Cardiac septum (tissue), 1 donor: ENCODE results near the gene WASHC3. TPM values are rescaled to one million over a fixed set of nuclear protein-coding genes. Genes with fewer than 3 reads are reported as not detected.
"Not testable (repeated sequence)": the region's sequence is repeated elsewhere in the genome, so short reads cannot be mapped to it uniquely, and the experiment has no call there.

Experiments
- DNase-seq: peaks from one replicate; pipeline ENCODE4 v3.0.0-alpha.2; 2020; ENCODE audit warnings: low spot score
- intact Hi-C: fragments of 100-400 bp; cut with DNase I; formaldehyde crosslinking; loops from one replicate; pipeline ENCODE4 v1.14.0; 2022
- total RNA-seq: library from RNA; stranded (reverse); fragmentation: NEBNext Ultra II Directional; extraction: Animal tissue kit (Norgen Biotek cat#: 25700); gene quantifications from one replicate; pipeline ENCODE4 v1.2.1, GENCODE V29; 2021
- donor health status: DM: no; HTN: no; CAD: no.

WASHC3 gene
- total RNA-seq, 1 donor from 2014 or later = 38.5 TPM

DNA sequence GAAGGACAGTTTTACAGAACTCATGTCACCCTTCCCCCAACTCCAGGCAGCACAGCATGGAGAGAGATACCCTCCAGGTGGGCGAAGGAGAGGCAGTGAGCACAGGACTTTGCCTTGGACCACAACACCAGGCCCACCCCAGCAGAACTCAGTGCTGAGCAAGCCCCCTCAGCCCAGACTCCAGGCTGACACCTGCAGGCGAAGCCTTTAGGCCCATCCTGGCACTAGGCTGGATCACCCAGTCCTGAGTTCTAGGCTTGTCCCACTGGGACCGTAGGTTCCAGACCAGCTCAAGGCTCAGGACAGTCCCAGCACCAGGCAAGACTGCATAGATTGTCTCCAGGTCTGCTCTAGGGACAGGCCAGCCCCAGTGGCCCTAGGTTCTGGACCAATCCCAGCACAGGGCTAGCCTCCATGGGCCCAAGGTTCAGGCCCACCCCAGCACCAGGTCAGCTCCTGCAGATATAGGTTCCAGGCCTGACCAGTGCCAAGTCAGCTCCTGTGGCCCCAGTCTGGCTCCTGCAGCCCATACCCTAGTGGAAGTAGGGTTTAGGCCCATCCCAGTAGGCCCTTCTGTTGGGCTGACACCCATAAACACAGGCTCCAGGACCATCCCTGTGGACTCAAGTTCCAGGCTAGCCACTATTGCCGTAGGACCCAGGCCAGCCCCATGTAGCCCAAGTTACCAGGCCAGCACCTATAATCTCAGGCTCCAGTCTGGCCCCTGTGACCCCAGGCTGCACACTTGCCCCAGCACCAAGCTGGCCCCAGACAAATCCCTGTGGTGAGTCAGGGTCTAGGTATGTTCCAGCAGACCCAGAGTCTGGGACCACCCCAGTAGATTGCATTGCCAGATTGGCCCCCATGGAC, 9.4 kb downstream of the WASHC3 start:
- DNase-seq = no peak
- intact Hi-C loops = no loop called here

DNA sequence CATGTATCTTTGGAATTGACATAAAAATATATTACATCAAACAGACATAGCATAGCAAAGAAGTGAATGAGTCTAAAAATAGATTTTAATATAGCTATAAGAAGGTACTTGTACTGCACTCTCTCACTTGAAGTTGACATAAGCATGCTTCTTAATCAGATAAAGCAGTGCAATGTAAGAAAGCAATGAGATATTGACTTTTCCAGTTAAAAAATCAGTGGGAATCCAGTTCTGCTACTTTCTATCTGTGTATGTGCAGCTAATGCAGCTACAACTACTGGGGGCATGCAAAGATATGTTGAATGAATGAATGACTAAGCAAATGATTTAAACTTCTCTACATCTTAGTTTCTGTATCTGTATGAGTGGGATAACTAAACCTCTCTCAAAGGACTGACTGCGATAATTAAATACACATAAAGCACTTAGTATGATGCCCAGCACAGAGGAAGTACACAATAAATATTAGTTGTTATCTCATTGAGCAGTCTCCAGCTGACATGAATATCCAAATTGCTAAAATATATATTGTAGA, 10.3 kb downstream of the WASHC3 start:
- no peak for DNase-seq
- intact Hi-C loops = no loop called here

DNA sequence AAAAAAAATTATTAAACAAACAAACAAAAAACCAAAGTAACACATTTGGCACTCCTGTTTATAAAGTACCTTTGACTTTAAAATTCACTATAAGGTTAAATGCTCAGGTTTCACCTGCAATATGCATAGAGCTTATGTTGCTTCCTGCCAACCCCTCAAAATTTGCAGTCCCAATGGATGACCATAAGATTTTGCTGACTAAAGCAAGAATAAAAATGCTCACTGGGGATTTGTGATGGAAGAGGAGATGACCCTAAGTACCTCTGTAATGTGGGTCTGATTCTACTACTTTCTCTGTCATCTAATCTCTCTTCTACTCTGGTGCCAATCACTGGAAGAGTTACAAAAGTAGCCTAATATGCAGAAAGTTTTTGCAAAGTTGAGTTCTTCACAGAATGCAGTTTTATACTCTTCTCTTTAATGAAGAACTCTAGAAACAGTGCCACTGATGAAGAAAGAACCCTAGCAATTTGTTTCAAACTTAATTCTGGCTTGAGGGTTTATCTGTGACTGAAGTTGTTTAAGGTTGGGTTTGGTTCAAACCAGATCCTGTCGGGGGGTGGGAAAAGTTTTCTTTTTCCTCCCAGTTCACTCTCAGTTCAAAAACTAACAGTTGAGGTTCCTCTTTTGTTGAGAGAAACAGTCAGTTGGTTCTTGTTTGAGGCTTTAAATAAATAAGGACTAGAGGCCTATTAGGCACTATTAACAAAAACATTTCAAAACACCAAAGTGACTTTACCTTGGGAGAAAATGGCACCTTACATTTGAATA, 10.9 kb downstream of the WASHC3 start:
- DNase-seq = no peak
- intact Hi-C loops = no loop called here

DNA sequence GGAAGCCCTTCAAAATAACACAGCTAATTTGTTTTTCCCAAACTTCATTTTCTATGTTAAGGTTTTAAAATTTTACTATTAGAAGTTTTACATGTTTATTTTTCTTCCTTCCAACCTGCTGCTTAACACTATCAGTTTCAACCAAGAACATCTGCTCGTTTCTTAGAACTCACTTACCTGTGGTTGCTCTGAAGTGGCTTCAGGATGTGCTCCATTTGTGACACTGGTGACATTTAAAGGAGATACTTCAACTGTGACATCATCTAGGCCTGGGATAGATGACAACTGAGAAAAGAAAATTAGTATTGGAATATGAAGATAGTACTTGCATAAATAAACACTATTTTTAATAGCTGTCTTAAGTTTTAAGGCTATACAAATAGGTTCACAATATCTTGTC, 17.9 kb downstream of the WASHC3 start:
- no peak for DNase-seq
- intact Hi-C loops = no loop called here

DNA sequence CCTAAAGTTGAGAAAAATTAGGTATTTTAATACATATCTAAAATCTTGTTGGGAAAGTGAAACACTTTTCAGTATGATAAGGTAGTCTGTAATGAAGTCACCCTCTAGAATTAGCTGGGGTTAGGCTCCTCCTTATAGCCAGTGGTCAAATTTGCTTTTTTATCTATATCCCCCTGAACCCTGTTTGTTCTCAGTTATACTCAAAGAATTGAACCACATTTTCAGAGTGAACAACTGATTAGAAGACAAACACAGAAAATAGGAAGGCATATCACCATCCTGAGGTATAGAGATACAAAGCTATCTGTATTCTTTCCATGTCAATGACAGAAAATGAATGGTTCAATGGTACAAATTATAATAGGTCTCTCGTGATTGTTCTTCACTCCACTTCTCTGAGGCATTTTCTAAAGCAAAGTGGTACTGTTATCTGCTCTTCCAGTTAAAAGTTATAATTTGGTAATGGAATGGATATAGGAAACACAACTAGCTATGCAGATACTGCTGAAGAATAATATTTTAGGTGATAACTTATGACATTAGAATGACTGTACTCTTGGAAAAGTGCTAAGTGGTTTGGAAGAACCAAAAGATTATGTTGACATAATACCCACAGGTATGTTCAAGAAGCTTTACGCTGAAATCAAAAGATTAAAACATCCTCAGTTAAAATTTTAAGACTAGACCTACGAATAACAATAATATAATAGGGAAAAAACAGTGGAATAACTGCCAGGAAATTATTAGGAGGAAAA, 27.6 kb downstream of the WASHC3 start:
- no peak for DNase-seq
- intact Hi-C loops = no loop called here

DNA sequence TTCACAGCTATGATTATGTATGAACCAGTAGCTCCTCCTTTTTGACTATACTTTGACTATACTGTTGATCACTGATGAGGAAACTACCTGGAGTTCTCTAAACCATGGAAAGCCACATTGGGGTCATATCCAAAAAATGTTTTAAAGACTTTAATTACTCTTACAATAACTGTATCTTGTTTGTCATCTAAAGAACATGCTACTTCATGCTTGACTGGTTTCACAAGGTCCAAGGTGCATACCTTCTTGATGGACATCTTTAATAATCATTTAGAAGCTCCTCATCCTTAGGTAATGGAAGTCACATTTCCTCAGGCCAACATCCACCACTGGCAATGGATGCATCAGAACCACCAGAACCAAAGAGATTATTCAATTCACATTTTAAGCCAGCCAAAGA, 29.9 kb downstream of the WASHC3 start:
- no peak for DNase-seq
- intact Hi-C loops = no loop called here

DNA sequence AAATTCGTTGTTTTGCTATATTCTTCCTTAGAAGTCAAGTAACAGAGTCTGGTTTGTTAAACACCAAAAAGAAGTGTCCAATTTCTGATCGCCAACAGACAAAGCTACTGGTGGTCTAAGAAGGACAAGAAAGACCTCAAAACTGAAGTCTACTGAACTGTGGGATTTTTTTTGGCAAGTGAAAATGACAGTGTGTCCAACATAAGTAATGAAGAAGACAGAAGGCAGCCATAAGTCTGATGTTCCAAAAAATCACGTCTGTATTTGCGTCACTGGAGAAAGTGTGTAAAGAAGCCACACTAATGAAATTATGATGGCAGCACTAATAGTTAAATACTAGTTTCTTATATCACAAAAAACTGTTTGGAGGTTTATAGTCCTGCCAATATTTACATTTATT, 32.6 kb downstream of the WASHC3 start:
- intact Hi-C loops = no loop called here
- DNase-seq = no peak

DNA sequence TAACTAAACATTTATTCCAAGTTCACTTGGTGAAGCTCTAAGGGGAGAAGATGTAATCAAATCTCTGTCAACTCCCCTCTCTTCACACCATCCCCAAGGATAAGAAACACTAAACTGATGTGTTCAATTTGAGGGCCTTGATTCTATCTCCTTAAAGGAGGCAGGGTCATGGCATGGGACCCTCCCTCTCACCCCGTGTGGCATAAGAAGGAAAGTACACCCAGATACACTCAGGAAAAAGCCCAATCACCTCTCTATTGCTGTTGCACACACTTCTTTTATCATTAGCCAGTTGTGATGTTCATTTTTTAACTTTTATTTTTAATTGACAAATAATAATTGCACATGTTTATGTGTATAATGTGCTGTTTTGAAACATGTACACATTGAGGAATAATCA, 35.1 kb downstream of the WASHC3 start:
- intact Hi-C loops = no loop called here
- DNase-seq = no peak

DNA sequence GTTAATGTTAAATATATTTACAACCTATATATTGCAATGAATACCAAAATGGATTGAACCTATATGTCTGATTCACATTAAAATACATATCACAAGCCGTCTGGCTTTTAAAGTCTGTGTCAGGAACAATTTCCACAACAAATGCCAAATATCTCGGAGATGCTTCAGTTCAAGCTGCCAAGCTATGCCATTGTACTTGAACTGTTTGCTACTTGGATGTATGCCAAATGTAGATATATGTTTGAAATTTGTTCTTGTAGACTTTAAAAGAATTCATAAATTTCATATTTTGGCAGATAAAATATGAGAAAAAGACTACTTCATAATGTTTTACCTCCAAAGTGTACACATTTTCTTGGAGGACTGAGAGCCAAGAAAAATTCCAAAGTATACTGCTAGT, 37.0 kb downstream of the WASHC3 start:
- intact Hi-C loops = no loop called here
- DNase-seq = no peak

DNA sequence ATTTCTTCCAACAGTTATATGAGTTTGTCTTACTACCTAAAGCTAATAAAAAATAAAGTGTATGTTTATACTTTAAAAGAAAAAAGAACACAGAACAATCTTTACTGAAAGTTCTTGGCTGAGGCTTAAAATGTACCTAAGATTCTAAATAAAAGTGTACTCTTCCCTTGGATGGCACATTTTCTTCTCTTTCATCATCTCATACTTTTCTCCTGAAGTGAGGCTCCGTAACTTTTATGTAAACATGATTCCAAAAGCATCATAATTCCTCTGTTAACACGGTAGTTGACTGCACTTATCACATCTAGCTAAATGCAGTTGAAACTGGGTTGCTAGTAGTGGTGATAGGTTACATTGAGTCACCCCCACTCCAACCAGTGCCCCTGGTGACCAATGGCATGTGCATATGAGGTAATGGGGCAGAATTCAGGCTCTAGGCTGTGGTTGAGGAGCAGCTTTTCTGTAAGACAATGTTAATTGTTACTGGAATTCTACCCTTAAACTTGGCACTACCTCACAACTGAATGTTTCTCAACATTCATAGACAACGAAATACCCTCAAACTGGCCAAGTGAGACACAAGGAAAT, 38.4 kb downstream of the WASHC3 start:
- DNase-seq = no peak
- intact Hi-C loops = no loop called here

DNA sequence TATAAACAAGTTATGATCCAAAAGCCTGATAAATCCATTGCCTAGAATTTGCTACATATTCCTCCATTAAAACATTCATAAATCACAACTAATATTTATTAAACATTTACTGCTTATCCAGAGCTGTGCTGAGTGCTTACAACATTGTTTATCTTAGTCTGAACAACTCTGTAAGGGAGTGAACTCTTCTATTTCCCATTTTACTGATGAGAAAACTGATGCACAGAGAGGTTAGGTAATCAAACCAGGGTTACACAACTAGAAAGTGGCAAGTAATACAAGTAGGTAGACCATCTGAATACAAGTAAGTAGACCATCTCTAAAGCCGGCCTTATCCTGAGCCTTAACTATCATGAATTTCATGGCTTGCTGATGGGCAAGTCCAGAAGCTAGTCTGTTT, 39.5 kb downstream of the WASHC3 start:
- intact Hi-C loops = no loop called here
- DNase-seq = no peak

DNA sequence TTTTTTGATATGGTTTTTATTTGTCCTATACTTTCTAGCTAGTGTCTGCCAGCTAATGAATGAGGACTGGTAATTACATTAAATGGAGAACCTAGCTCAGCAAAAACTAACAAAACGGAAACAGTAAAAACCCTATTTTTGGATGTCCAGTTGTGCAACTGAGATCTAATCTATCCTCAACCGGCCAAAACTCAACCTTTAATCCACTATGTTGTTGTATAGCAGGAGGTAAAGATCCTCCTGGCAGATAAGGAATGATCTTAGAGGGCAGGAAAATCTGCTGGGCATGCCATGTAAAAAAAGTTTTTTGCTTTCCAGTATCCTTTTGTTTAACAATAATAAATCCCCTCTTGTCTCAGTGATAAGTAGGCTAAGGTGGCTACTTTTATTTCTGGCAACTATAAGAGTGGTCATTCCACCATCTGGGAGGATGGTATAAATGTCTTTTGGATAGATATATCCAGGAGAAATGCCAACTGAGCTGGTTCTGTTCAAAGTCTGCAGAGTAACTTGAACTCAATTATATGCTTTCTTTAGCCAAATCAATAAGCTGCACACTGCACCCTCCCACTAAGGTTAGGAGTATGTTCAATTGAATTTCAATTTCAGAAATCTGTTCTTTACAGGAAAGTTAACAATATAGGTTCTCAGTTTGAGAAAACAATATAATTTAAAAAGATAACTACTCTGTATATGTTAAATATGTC, 40.1 kb downstream of the WASHC3 start:
- intact Hi-C loops = no loop called here
- no peak for DNase-seq

DNA sequence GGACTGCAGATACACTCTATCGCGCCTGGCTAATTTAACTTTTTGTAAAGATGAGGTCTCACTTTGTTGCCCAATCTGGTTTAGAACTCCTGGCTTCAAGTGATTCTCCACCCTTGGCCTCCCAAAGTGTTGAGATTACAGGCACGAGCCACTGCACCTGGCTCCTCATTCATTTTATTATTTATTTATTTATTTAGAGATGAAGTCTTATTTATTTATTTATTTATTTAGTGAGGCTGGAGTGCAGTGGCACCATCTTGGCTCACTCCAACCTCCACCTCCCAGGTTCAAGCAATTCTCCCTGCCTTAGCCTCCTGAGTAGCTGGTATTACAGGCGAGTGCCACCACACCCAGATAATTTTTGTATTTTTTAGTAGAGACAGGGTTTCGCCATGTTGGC, 43.2 kb downstream of the WASHC3 start:
- DNase-seq, intact Hi-C loops: not testable (repeated sequence)

DNA sequence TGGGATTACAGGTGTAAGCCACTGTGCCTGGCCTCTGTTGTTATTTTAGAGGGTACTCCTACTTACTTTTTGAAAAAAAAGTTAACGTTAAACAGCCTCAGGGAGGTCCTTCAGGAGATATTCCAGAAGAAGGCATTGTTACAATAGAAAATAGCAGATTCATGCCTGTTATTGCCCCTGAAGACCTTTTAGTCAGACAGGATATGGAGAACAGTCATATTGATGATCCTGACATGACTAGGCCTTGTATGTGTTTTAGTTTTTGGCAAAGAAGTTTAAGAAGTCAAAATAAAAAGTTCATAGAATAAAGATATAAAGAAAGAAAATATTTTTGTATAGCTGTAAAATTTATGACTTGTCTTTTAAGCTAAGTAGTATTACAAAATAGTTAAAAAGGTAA, 45.3 kb downstream of the WASHC3 start:
- intact Hi-C loops = no loop called here
- no peak for DNase-seq

DNA sequence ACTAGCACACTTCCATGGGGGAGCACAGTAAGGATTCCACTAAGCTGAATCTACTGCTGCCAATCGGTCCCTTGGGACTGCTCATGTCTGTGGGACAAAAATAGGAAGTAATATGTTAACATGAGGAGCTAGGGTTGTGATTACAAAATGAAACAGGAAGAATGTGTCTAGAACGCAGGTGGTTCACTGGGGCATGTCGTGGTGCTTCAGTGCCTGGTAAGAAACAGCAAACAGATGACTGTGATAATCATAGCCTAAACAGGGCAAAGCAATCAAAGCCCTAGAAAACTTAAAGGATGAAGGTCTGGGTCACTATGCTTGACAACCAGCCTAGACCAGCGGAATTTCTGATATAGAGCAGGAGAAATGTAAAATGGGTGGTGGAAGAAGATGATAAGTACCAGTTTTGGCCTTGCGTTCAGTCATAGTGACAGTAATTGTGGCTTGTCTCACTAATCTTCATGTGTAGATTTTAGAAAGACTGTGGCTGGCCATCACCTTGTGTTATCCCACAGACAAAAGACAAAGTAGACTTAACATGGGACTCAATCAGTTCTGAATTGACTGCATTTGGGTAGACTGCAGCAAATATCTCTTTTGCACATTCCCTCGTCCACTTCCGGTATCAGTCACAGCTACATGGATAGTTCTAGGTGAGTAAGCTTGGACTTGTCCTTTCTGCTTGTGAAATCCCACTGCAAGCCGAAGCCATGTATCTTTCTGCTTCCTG, 51.4 kb downstream of the WASHC3 start:
- intact Hi-C loops = no loop called here

DNA sequence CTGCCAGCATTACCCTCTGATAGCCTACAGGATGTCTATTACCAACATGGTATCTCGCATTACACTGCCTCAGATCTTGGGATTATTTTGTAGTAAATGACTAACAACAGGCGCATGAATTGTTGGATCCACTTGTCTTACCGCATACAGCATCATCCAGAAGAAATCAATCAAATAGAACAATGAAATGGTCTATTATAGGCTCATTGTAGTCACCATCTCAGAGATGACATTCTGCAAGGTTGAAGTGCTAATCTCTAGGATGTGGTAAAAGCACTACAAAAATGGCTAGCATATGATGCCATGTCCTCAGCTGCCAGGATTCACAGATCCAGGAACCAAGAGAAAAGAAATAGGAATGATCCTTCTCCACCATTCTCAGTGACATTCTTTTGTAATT, 52.0 kb downstream of the WASHC3 start:
- intact Hi-C loops = no loop called here
- DNase-seq = no peak

More for the DNA sequence above, 51.4 kb downstream of the WASHC3 start:
- no peak for DNase-seq

DNA sequence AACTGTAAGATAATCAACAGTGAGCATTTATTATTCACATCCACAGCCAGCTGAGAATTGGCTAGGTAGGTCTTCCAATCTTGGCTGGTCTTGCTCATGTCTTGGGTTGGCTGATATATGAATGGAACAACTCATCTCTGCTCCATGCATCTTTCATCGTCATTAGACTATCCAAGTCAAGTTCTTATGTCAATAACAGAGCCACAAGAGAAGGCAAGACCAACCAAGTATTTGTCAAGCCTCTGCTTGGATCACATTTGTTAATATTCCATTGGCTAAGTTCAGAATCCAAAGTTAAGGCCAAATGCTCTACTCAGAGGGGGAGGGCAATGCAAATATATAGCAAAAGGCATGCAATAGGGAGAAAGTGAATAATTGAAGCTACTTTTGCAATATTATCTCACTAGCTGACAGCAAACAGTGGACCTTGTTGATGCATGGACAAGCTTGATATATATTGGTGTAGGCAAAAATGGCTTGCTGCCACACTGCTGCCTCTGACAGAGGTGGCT, 53.1 kb downstream of the WASHC3 start:
- intact Hi-C loops = no loop called here
- no peak for DNase-seq

DNA sequence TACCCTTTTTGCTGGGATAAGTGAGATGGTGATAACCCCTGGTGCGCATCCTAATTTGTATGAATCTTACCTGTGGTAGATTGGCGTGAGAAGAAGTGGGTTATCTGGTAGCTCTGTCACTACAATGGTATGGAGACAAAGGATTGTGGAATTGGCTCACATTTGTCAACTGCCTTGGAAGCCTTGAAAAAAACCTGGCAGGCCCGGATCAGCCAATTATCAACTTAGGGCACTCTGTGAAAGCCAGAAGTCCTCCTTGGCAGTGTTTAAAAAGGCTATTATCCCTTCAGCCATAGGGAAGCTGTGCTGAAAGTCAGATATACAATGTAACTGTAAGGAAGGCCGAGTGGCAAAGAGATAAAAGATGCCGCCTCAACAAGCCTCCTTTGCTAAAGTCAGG, 56.5 kb downstream of the WASHC3 start:
- intact Hi-C loops = no loop called here
- DNase-seq = no peak
